Ovary (tissue), 9 donors: Measurements from ENCODE around the gene PKD2. TPM values are rescaled to one million over a fixed set of nuclear protein-coding genes. Genes with fewer than 3 reads are reported as not detected.
"Not testable (repeated sequence)": the region's sequence is repeated elsewhere in the genome, so short reads cannot be mapped to it uniquely, and the experiment has no call there.

Source experiments
- DNase-seq, 5 donors: peaks; one replicate each; pipeline ENCODE4 v3.0.0-alpha.2; 2019 to 2020
- H3K27ac ChIP-seq, 2 donors: fragments of 200-600 bp; one replicate each; pipeline versions ENCODE4 v1.5.1 to v1.8.0; 2019 to 2022
- H3K27me3 ChIP-seq: fragments of 200-600 bp; one replicate; pipeline ENCODE4 v1.8.0; 2022
- H3K36me3 ChIP-seq: fragments of 200-600 bp; sonication (generic); one replicate; pipeline ENCODE4 v1.5.1; 2019
- H3K4me1 ChIP-seq: one replicate; pipeline ENCODE4 v1.8.1; 2013; ENCODE audit warnings: mild to moderate bottlenecking, moderate library complexity; ENCODE audit not compliant: insufficient read depth
- H3K4me3 ChIP-seq: fragments of 200-600 bp; sonication (generic); one replicate; pipeline ENCODE4 v1.5.1; 2017
- H3K9me3 ChIP-seq, 2 donors: fragments of 200-600 bp in 1 of 2; sonication (generic) in 1 of 2; one replicate each; pipeline versions ENCODE4 v1.5.1 to v1.8.1; 2013 to 2019; ENCODE audit warnings: mild to moderate bottlenecking in 1 of 2, moderate library complexity in 1 of 2
- CTCF ChIP-seq, 3 donors: fragments of 450-650 bp in 2 of 3; fragments of 200-600 bp in 1 of 3; IDR thresholded peaks; one replicate each; pipeline versions ENCODE4 v1.5.1 to v1.8.0; 2016 to 2022; ENCODE audit warnings: antibody characterized with exemption in 3 of 3, mild to moderate bottlenecking in 1 of 3
- EP300 ChIP-seq: sonication (generic); formaldehyde crosslinking; IDR thresholded peaks from one replicate; pipeline ENCODE4 v1.6.1; 2017; ENCODE audit warnings: antibody characterized with exemption
- POLR2A ChIP-seq: fragments of 450-650 bp; IDR thresholded peaks from one replicate; pipeline ENCODE4 v1.6.1; 2017; ENCODE audit warnings: antibody characterized with exemption, mild to moderate bottlenecking, moderate library complexity
- WGBS, 3 donors: extraction: QIAGEN DNeasy Blood & Tissue Kit in 1 of 3; methylation state at CpG; one replicate each; pipeline versions ENCODE4 v1.1.5 to v1.1.7; 2013 to 2017; 5-methylcytosine and 5-hydroxymethylcytosine counted together
- intact Hi-C, 4 donors: fragments of 100-400 bp; cut with DNase I; formaldehyde crosslinking; loops; one replicate each; pipeline versions ENCODE4 v1.11.0 to v1.15.1; 2022 to 2023
- polyA plus RNA-seq, 2 donors: library from polyadenylated mRNA; stranded (reverse); fragments of 200-250 nt in 1 of 2; fragments of 350-450 nt in 1 of 2; fragmentation: Illumina TruSeq in 1 of 2; extraction: RNeasy Lipid Tissue Mini Kit (QIAGEN cat#74804) in 1 of 2; gene quantifications; one replicate each; pipeline ENCODE4 v1.2.3, GENCODE V29; 2013 to 2014
- small RNA-seq: library from RNA; depleted of rRNA; stranded (forward); fragments of <200 nt; gene quantifications from one replicate; pipeline ENCODE3, GENCODE V24; 2016
- total RNA-seq, 7 donors: library from RNA; depleted of rRNA in 2 of 7; stranded (reverse); fragments of >200 nt in 2 of 7; fragmentation: NEBNext Ultra II Directional in 3 of 7; extraction: Animal tissue kit (Norgen Biotek cat#: 25700) in 3 of 7; gene quantifications; one replicate each; pipeline versions ENCODE4 v1.1.0 to v1.2.4, GENCODE V29; 2016 to 2023
- donor health status: DM: no; HTN: no; CAD: no; lungs with moderate emphysema.
- donor health status: DM: no; HTN: no; CAD: no.
- donor health status: Bipolar disorder and iron deficiency.
- donor health status: DM: yes; HTN: yes; CAD: no.
- donor health status: DM: no; HTN: no; CAD: no.
- donor health status: DM: yes; HTN: yes; CAD: no.

Gene PKD2
- total and polyA plus RNA-seq, 9 donors = 35.7 to 66.9 (median 52.5) TPM

- Histone ChIP-seq H3K4me1 (no peaks in the 10 kb centered on the region), H3K4me3 (no peak overlapping the region), H3K27me3 (no peaks in the 10 kb centered on the region), H3K9me3 (peaks cover 0 to 8% of the 10 kb centered on the region in 2 donors), H3K36me3 (no peaks in the 10 kb centered on the region), H3K27ac (no peak overlapping the region)
- WGBS, 3 donors = 90 to 97% (median 95%) methylated on average over 5 of the region's 5 CpGs
- intact Hi-C loops = no loop called here
- TF ChIP-seq POLR2A (no peak), EP300 (no peak), CTCF (IDR thresholded peaks at IDR 0.05) (no peak)
- no peak for DNase-seq
These were observed 108.2 kb downstream of the PKD2 start for GRCh38 chr4:88115587-88115986.

- DNase-seq = no peak
- intact Hi-C loops = no loop called here
- Histone ChIP-seq H3K27ac (no peak overlapping the region), H3K9me3 (peaks cover 0 to 8% of the 10 kb centered on the region in 2 donors), H3K4me1 (no peaks in the 10 kb centered on the region), H3K4me3 (no peak overlapping the region), H3K27me3 (no peaks in the 10 kb centered on the region), H3K36me3 (no peaks in the 10 kb centered on the region)
- WGBS, 3 donors = 81 to 82% (median 81%) methylated on average over 2 of the region's 2 CpGs
- no peak for TF ChIP-seq CTCF (IDR thresholded peaks at IDR 0.05)
- TF ChIP-seq EP300 = no peak
These were observed 112.5 kb downstream of the PKD2 start for GRCh38 chr4:88119943-88120342.

- H3K27me3 ChIP-seq, H3K4me3 ChIP-seq, H3K9me3 ChIP-seq, H3K36me3 ChIP-seq, H3K27ac ChIP-seq, H3K4me1 ChIP-seq, DNase-seq, intact Hi-C loops: not testable (repeated sequence)
- WGBS, 3 donors = 82 to 95% (median 85%) methylated on average over 5 of the region's 5 CpGs
These were observed 114.8 kb downstream of the PKD2 start for GRCh38 chr4:88122260-88122659.

Small RNA genes lying within 50 kb of the gene (small RNA-seq; reads per million reads assigned to genes)
- gene RNU1-36P = not detected

Other genes starting within 250 kb of the PKD2 start
- not detected for gene IBSP, start 208.1 kb upstream of the PKD2 start, total RNA-seq
- gene IBSP, start 208.1 kb upstream of the PKD2 start, polyA plus RNA-seq = not detected
- under 1 TPM in 1 of 7 donors, not detected in 6; 0.11 TPM for gene MEPE, start 174.7 kb upstream of the PKD2 start, total RNA-seq
- not detected for gene MEPE, start 174.7 kb upstream of the PKD2 start, polyA plus RNA-seq
- 10 to 100 TPM in 6 of 7 donors, 1 to 10 TPM in 1; 5.6 to 88.7 (median 25.6) TPM for gene SPP1, start 31.9 kb upstream of the PKD2 start, total RNA-seq
- 10 to 100 TPM; 20.8 to 23.7 TPM for gene SPP1, start 31.9 kb upstream of the PKD2 start, polyA plus RNA-seq
- 10 to 100 TPM in 1 of 7 donors, 1 to 10 TPM in 6; 5.9 to 20.1 (median 6.7) TPM for gene ABCG2, start 151.0 kb downstream of the PKD2 start, total RNA-seq
- gene ABCG2, start 151.0 kb downstream of the PKD2 start, polyA plus RNA-seq = 10 to 100 TPM in 1 of 2 donors, 1 to 10 TPM in 1; 4.4 to 13.0 TPM